Activated CD8-positive, alpha-beta memory T cell treated with anti-CD3 and anti-CD28 coated beads for 24 hours (primary cell): ENCODE measurements around the gene NELL1.

ENCODE experiments used
- DNase-seq: peaks from one replicate; pipeline ENCODE4 v3.0.0-alpha.2; 2020

The NELL1 gene

DNA sequence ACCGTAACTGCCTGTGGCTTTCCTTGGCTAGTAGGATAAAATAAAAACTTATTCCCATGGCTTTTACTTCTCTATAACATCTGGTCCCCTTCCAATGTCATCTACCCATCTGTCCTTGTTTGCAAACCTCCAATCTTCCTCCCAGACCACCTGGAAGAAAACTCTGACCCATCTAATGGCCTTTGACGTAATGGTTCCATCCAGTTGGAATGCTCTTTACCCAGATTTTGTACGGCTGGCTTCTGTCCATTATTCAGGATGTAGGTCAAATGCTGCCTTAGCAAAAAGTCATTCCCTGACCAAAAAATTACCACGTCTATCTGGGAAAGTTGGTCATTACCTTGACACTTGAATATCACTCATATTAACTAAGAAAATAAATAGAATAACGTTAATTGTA lies 945.6 kb downstream of the NELL1 start:
- no peak for DNase-seq

GRCh38 chr11:21615955-21616371 lies 946.6 kb downstream of the NELL1 start:
- no peak for DNase-seq

DNA sequence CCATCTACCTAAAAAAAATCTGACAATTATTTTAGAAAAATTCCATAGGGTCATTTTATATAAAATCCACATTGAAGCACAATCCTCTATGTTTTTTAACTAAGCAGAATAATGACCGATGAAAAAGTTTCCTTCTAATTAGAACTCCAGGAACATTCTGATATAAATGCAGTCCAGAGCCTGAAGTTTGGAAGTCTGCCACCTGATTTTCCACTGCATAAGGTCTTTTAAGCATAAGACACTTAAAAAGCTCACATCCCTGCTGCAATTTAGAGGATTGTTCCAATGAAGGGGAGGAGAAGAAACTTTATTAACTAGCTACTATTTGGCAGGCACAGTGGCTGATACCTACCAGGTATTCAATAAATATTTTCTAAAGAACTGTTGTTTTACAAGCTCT lies 953.2 kb downstream of the NELL1 start:
- no peak for DNase-seq

DNA sequence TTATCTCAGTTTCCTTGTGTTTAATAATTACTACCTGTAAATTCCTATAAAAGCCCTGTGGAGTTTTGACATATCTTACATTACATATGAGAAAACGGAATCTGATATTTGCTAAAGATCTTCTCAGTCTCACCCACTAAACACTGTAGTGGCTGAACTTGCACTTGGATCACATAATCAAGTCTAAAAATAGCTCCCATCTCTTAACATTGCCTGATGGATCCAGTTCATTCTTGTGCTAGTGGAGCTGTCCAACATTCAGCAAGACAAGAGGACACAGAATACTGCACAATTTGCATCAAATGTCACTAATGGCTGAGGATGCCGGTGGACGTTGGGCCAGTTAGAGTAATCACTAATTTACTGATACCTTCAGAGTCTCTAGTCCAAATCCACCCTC lies 953.6 kb downstream of the NELL1 start:
- DNase-seq: no peak
